Measurements from ENCODE around the gene RALBP1.

The RALBP1 gene

DNA sequence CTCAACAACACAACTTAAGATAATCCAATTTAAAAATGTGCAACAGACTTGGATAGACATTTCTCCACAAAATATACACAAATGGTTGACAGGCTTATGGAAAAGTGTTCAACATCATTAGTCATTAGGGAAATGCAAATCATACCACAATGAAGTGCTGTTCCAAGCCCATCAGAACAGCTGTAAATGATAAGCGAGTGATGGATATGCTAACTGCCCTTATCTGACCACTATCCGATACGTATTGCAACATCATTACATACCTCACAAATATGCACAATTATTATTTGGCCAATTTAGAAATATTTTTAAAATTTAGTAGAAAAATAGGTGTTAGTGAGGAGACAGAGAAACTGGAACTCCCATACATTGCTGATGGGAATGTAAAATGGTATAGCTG is 76.9 kb downstream of the RALBP1 start:
- Histone ChIP-seq H3K9me3 (replicated peaks; ENCODE audit: insufficient read depth, low read length) (no peaks in the 10 kb centered on the region), H3K27ac (ENCODE audit: low read length) (no peak overlapping the region), H3K27me3 (replicated peaks; ENCODE audit: insufficient read depth, low read length) (no peaks in the 10 kb centered on the region), H3K9me2 (replicated peaks; ENCODE audit: insufficient read depth, low read length) (no peaks in the 10 kb centered on the region), H3F3A (ENCODE audit: insufficient read depth, low read length) (no peaks in the 10 kb centered on the region), H3K4me3 (ENCODE audit: low read length) (no peak overlapping the region), H4K20me1 (ENCODE audit: insufficient read depth, low read length) (no peaks in the 10 kb centered on the region), H3K79me2 (ENCODE audit: low read length) (no peaks in the 10 kb centered on the region), H3K4me1 (ENCODE audit: low read length) (no peaks in the 10 kb centered on the region), H3K36me3 (replicated peaks; ENCODE audit: insufficient read depth, low read length) (no peaks in the 10 kb centered on the region; the same call in 1 of the 2 replicates), H3K4me2 (ENCODE audit: low read depth, low read length) (no peak overlapping the region), H2AFZ (ENCODE audit: low read length) (no peak overlapping the region), H3K9ac (ENCODE audit: low read length) (no peak overlapping the region)
- no peak for DNase-seq
- TF ChIP-seq, protein P1, sequence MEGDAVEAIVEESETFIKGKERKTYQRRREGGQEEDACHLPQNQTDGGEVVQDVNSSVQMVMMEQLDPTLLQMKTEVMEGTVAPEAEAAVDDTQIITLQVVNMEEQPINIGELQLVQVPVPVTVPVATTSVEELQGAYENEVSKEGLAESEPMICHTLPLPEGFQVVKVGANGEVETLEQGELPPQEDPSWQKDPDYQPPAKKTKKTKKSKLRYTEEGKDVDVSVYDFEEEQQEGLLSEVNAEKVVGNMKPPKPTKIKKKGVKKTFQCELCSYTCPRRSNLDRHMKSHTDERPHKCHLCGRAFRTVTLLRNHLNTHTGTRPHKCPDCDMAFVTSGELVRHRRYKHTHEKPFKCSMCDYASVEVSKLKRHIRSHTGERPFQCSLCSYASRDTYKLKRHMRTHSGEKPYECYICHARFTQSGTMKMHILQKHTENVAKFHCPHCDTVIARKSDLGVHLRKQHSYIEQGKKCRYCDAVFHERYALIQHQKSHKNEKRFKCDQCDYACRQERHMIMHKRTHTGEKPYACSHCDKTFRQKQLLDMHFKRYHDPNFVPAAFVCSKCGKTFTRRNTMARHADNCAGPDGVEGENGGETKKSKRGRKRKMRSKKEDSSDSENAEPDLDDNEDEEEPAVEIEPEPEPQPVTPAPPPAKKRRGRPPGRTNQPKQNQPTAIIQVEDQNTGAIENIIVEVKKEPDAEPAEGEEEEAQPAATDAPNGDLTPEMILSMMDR (IDR thresholded peaks at IDR 0.05; ENCODE audit: low read length) = no peak
- no peak for TF ChIP-seq EZH2 (optimal IDR thresholded peaks at IDR 0.05; ENCODE audit: low read depth, low read length)

DNA sequence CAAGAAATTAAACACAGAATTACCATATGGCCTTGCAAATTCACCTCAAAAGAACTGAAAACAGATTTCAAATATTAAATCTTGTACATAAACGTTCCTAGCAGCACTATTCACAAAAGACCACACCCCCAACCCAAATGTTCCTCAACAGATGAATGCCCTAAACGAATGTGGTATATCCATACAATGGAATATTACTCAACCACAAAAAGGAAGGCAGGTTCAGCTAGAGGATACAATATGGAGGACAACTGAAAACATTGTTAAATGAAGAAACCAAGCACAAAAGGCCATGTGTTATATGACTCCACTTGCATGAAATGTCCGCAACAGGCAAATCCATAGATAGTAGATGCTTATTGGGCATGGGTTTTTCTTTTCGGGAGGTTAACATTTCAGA is 77.3 kb downstream of the RALBP1 start:
- Histone ChIP-seq H3K27ac (ENCODE audit: low read length) (no peak overlapping the region), H3K9ac (ENCODE audit: low read length) (no peak overlapping the region), H3K4me2 (ENCODE audit: low read depth, low read length) (no peak overlapping the region), H3K27me3 (replicated peaks; ENCODE audit: insufficient read depth, low read length) (no peaks in the 10 kb centered on the region), H3K9me2 (replicated peaks; ENCODE audit: insufficient read depth, low read length) (no peaks in the 10 kb centered on the region), H4K20me1 (ENCODE audit: insufficient read depth, low read length) (no peaks in the 10 kb centered on the region), H3K9me3 (replicated peaks; ENCODE audit: insufficient read depth, low read length) (no peaks in the 10 kb centered on the region), H3K4me1 (ENCODE audit: low read length) (no peaks in the 10 kb centered on the region), H3K36me3 (replicated peaks; ENCODE audit: insufficient read depth, low read length) (no peaks in the 10 kb centered on the region; the same call in 1 of the 2 replicates), H2AFZ (ENCODE audit: low read length) (no peak overlapping the region), H3K79me2 (ENCODE audit: low read length) (no peaks in the 10 kb centered on the region), H3K4me3 (ENCODE audit: low read length) (no peak overlapping the region), H3F3A (ENCODE audit: insufficient read depth, low read length) (no peaks in the 10 kb centered on the region)
- TF ChIP-seq EZH2 (optimal IDR thresholded peaks at IDR 0.05; ENCODE audit: low read depth, low read length) = no peak
- no peak for TF ChIP-seq EZH2phosphoT487 (IDR thresholded peaks at IDR 0.05; ENCODE audit: low read length)
- TF ChIP-seq, protein P1 (IDR thresholded peaks at IDR 0.05; ENCODE audit: low read length) = no peak
- no peak for DNase-seq

DNA sequence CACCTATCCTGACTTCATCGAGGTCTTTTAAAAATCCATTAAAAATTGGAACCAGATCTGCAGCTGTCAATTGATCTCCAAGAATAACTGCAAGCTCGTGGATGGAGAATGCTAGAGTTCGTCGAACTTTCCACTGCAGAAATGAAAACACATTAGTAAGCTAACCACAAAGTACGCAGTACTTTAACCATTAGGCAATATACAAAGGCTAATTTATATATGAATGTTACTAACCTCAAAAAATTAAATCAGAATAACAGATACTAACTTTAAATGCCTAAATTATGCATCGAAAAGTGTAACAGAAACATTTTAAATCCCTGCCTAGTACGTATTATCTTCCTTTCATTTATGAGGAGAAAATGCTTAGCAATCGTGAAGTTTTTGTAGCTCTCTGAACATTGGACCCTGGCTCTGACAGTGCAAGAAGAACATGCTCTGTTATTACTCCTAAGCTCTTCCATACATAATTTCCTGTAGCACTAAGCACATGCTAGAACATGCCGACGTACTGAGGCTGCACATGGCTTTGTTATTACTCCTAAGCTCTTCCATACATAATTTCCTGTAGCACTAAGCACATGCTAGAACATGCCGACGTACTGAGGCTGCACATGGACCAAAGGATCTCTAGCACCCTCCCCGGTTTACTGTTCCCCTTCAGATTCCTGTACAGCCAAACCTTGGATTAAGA is 82.1 kb downstream of the RALBP1 start:
- no peaks in the 10 kb centered on the region; the same call in 1 of the 2 replicates for H3K36me3 ChIP-seq (replicated peaks; ENCODE audit: insufficient read depth, low read length)
- H2AFZ ChIP-seq (ENCODE audit: low read length) = no peak overlapping the region

More for the DNA sequence above, 82.1 kb downstream of the RALBP1 start:
- H3F3A ChIP-seq (ENCODE audit: insufficient read depth, low read length) = no peaks in the 10 kb centered on the region
- H3K4me1 ChIP-seq (ENCODE audit: low read length) = no peaks in the 10 kb centered on the region
- H3K27me3 ChIP-seq (replicated peaks; ENCODE audit: insufficient read depth, low read length) = no peaks in the 10 kb centered on the region
- H4K20me1 ChIP-seq (ENCODE audit: insufficient read depth, low read length) = no peaks in the 10 kb centered on the region
- no peak overlapping the region for H3K9ac ChIP-seq (ENCODE audit: low read length)
- no peak overlapping the region for H3K4me2 ChIP-seq (ENCODE audit: low read depth, low read length)
- H3K79me2 ChIP-seq (ENCODE audit: low read length) = no peaks in the 10 kb centered on the region
- H3K9me2 ChIP-seq (replicated peaks; ENCODE audit: insufficient read depth, low read length) = no peaks in the 10 kb centered on the region
- no peak overlapping the region for H3K27ac ChIP-seq (ENCODE audit: low read length)
- H3K9me3 ChIP-seq (replicated peaks; ENCODE audit: insufficient read depth, low read length) = no peaks in the 10 kb centered on the region
- DNase-seq = no peak
- TF ChIP-seq EZH2 (optimal IDR thresholded peaks at IDR 0.05; ENCODE audit: low read depth, low read length) (no peak), EZH2phosphoT487 (IDR thresholded peaks at IDR 0.05; ENCODE audit: low read length) (no peak)
- TF ChIP-seq, protein P1 (IDR thresholded peaks at IDR 0.05; ENCODE audit: low read length) = no peak
- no peak overlapping the region for H3K4me3 ChIP-seq (ENCODE audit: low read length)

Measured in MM.1S (cell line).